NK-92 (cell line): Measurements from ENCODE around the gene ETNPPL.
"Not testable (repeated sequence)": the region's sequence is repeated elsewhere in the genome, so short reads cannot be mapped to it uniquely, and the experiment has no call there.

Source experiments
- DNase-seq: peaks from one replicate; lab custom pipeline; 2025; ENCODE audit not compliant: unreplicated experiment; lab: John Stamatoyannopoulos, UW

The ETNPPL gene

DNA sequence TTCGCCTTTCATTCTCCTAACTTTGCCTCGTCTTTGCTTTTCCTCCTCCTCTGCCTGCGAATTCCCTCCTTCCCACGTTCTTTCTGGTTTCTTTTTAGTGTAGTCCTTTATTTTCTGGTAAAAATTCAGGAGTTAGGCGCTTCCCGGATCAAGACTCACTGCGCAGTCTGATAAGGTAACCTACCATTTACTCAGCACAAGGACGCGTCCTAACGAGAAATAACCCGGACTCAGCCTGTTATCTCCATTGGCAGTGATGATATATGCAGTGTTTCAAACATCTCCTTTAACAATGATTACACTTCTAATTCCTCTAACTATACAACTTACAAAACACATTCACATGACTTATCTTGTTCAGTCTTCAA lies 357 bp upstream of the ETNPPL start:
- no peak for DNase-seq

DNA sequence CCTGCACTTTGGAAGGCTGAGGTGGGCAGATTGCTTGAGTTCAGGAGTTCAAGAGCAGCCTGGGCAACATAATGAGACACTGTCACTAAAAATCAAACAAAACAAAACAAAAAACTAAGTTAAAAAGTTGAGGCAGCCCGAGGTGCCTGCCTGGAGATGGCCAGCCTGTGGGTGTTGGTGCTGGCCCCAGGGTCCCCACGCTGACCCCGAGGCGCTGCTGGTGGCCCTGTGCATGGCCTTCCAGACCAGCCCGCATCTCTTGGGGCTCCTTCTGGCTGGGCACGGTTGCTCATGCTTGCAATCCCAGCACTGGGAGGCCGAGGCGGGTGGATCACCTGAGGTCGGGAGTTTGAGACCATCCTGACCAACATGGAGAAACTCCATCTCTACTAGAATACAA lies 4.4 kb downstream of the ETNPPL start:
- DNase-seq, result no peak

DNA sequence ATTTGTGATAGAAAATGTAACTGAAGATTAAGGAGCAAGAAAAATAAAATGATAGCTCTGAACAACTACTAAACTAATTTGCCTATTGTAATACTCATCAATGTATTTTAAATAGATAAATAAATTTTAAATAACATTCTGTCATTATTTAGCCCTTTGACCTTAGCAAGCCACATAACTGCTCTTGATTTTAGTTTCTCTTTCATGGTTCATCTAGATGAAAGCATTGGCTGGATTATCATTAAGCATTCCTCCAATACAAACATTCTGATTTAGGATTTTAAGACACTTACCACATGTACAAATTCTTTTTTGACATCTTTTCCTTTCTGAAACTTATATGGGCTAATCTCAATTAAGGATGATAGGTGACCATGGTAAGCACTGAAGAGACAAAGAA lies 8.5 kb downstream of the ETNPPL start:
- no peak for DNase-seq

DNA sequence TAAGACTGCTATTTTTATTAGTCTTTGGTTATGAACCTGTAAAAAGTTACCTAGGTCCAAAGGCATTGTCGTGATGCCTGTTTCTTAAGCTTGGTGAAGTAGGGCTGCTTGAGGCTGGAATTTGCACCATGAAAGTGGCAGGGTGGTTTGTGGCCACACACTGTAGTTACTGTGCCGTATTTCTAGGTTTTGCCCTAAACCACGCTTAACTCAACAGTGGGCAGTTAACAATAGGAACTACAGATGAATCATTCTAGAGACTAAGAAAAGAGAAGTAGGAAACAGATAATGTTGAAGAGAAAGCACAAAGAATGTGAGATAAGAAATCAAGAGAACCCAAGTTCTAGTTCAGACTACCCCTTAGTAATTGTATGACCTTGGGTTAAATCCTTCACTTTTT lies 11.5 kb downstream of the ETNPPL start:
- DNase-seq, result no peak

DNA sequence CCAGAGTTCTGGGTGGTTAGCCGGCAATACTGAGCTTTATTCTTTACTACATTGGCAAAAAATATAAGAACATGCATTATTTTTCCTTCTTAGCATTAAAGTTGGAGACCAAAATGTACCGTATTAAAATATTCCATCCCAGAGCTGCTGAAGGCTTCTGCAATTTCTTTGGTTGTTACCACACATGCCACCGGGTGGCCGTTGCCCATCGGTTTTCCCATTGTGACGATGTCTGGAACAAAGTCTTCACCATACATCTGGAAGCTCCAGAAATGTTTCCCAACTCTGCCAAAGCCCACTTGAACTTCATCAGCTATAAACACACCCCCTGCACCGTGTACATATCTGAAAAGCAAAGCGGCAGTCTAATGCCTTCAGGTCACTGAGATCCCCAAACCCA lies 13.7 kb downstream of the ETNPPL start:
- DNase-seq, result no peak

DNA sequence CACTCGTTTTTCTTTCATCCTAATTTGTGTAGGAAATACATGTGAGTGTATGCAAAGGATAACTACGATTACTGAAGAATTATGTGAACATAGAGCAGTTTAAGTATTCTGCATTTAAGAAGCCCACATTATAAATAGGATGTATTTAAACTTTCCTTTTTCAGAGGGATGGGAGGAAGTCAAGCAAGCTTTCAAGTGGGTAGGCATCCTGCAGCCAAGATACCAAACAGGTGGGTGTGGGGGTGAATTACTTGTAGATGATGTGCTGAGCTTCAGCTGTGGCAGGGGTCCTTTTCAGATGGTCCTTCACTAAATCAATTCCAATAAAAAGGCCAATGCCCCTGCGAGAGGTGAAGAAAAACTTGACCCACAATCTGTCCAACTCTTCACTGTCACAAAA lies 16.3 kb downstream of the ETNPPL start:
- DNase-seq, result no peak

DNA sequence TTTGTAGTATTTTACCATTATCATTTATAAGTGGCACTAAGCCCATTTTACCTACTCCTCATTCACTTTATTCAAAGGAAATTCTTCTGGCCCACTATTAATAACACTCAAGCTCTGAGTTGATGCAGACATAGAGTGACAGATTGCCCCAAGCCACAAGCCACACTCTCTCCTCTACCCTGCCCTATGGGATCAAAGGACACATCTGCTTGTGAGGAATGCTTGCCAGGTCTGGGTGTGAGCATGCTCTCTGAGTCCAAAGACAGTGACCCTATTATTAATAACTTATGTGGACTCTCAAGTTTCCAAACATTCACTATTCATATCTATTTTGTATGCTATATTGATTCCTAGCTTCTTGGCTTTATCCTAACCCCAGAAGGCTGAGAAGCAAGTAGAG lies 18.5 kb downstream of the ETNPPL start:
- no peak for DNase-seq

DNA sequence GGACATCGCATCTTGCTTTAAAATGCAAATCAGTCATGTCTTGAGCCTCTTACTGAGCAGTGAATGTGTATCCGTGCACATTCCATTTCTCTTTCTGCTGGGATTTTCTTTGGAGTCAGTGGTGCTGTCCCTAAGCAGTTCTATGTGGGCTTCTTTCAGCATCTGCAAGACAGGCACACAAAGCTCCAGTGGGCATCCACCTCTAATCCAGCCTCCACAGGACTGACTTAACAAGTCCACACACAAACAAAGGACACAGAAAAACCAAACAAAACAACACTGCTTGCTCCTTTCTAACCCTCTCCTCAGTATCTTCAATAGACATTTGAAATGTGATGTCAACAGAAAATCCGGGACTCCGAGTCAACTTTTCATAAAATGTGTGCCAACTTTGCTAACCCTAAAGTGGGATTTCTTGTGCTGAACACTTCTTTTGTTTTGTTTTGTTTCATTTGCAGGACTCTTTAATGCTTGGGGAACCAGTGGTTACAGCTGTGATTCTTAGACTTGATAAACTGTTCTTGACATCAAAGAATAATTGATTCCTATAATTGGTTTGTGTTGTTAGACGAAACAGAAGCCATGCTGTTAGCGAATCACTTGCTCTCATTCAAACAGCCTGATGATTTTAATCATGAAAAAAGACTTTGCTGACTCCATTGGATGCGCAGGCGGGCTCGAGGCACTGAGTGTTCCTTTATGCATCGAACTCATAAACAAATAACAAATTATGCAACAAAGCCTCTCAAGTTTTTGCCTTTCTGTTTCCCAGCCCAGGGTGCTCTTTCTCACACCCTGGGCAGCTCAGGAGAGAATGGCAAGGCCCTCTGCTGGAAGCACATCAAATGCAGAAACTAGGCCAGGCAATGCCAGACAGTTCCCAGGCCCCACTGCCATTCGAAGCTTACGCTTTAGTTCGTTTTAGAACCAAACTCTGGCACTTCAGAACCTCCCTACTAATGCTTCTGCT lies 20.1 kb downstream of the ETNPPL start:
- DNase-seq, result no peak

DNA sequence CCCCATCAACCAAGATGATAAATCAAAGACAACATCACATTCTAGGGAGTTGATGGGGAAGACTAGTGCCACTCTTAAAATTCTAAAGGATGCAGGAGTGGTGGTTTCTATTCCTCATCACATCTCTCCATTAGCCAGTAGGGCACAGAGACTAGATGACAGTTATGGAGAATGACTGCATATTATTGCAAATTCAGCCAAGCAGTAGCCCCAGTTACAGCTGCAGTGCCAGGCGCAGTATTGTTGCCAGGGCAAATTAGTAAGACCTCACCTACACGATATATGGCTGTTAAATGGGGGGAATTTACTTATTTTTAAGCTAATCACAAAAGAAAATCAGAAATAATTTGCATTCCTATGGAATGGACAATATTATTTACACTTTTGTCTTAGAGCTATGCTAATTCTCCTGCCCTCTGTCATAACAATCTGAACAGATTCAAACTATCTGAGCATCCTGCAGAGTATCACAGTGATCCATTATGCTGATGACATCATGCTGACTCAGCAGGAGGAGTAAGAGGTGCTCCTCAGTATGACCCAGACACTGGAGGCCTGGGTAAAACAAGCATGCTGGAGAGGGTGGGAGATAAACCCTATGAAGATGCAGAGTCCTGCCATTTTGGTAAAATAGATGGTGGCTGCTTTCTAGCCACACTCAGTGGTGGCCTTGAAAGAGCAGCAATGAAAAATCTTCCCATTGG lies 24.7 kb downstream of the ETNPPL start:
- DNase-seq, result no peak

DNA sequence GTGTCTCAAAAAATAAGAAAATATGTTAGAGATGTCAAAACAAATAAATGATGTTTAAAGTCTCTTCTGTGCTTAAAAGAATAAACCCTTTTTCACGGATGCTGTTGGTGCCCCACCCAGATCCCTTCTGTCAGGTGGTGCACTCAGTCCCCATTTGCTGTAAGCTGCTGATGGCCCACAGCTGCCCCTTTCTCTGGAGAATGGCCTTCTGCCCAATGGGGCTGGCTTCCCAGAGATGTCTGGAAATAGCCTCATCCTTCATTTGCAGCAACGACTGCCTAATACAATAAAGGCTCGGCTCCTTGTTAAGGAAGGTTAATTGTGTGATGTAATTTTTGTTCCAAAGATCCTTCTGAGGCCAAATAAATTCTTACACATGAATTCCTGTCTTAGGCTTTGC lies 31.8 kb downstream of the ETNPPL start:
- no peak for DNase-seq

DNA sequence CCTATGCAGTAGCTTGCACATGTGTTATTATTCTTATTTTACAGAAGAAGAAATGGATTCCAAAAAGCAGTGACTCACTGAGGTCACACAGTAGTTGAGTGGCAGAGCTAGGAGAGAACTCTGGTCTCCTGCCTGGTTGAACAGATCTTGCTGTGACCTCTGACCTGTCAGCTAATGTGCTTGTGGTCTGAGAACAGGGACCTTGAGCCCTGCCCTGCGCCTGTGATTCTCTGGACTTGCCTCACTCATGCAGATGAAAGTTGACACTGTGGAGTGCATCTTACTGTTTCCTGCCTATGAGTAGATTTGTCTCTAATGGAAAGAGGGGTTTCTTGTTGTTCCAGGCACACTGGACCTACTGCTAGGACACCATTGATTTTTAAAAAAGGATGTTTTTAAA lies 32.3 kb downstream of the ETNPPL start:
- no peak for DNase-seq

DNA sequence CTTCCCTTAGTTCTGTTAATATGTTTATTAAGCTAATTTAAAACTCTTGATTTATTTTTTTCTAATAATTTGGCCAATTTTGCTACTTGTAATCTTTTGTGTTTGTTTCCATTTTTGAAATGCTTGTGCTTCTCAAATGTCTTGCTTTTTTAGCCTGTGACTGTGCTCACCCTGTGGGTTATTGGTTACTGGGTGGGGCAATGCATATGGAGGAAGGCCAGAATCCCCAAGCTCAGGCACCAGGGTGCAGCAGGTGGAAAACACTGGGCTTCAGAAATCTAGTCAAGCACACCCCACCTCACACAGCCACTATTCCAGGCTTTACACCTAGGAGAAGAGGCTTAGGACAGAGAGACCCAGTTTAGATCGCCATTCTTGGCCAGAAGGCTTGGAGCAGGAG lies 33.1 kb downstream of the ETNPPL start:
- DNase-seq, result no peak

DNA sequence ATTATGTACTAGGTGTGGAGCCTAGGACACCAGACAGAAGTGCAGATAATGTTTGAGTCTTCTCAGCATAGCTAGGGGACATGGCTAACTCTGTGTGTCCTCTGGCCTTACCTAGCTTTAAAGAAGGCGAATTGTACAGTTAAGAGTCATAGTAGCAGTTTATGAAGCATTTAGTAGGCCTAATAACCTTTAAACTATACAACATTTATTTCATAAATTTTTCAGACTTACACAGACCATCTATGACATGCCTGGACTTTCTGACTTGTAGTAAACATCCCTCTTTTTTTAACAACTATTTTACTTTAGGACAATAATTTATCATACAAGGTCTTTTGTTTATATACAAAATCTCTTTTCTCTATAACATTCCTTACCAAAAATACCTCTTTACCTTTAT lies 37.4 kb downstream of the ETNPPL start:
- DNase-seq, result no peak

DNA sequence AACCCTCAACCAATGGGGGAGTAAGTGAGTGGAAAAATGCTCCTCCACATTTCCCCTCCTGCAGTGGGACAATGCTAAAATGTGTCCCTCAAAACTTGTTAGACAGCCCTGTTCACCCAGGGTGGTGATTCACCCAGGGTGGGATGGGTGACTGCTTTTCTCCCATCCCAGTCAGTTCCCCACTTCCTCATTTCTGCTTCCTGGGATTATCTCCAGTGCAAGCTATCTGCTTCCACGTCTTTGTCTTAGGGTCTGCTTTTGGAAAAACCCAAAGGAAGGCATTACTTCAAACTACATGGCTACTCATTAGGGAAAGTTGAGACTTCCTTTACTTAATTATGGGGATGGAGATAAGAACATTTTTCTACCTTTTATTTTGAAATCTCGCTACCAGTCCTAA lies 45.5 kb downstream of the ETNPPL start:
- DNase-seq, result no peak

DNA sequence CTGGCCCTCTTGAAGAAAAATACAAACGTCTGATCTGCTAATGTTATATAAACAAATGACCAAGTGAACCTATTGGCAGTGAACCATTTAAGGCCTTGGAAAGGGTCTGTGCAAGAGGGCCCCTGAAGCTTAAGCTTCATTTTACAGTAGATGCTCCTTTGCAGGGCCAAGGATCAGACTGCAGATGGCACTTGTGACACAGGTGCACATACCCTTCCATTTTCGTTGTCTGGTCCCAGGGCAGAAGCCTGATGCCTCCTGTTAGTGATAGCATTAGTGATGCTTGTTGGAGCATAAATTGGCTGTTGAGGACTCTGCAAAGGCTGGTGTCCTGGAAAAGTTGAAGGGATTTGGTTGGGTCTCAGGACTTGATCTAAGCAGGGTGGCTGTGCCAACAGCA lies 46.5 kb downstream of the ETNPPL start:
- DNase-seq, result no peak

DNA sequence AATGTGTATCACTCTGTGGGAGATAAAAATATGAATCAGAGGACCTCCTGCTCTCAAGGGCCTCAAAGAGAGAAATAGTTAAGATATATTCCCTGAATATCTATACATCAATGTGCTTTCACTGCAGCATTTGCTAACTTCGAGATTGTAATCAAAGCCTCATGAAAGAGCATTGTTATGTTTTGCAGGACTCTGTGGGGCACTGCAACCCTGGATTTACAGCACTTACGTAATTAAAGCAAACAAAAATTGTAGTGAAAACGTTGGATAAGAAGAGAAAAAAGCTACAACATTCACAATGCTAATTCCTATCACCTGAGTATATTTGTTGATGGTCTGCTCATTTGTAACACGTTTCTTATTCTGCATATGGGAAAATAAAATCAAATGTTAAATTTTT lies 48.0 kb downstream of the ETNPPL start:
- no peak for DNase-seq

DNA sequence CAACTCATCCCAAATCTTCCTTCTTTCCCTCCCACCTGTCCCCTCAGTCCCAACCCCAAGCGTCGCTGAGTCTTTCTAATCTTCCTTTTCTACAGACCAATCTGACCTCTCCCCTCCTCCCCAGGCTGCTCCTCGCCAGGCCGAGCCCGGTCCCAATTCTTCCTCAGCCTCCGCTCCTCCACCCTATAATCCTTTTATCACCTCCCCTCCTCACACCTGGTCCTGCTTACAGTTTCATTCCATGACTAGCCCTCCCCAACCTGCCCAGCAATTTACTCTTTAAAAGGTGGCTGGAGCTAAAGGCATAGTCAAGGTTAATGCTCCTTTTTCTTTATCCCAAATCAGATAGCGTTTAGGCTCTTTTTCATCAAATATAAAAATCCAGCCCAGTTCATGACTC lies 52.3 kb downstream of the ETNPPL start:
- DNase-seq, result not testable (repeated sequence)

DNA sequence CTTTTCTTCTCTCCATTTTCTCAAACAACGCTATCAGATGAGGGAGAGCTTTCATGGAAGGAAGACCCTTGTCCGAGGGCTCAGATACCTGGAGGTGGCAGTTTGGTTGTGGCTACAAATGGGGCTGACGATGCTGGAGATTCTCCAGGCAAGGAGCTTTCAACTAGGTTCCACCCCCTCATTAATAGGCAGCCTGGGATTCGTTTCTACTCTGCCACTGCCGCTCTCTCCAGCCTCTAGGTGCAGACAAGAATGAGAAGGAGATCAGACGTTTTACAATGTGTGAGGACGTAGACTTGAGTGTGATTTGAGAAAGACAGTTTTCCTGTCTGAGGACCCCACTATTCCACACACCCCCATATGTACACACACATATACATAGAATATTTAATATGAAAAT lies 53.1 kb downstream of the ETNPPL start:
- no peak for DNase-seq

DNA sequence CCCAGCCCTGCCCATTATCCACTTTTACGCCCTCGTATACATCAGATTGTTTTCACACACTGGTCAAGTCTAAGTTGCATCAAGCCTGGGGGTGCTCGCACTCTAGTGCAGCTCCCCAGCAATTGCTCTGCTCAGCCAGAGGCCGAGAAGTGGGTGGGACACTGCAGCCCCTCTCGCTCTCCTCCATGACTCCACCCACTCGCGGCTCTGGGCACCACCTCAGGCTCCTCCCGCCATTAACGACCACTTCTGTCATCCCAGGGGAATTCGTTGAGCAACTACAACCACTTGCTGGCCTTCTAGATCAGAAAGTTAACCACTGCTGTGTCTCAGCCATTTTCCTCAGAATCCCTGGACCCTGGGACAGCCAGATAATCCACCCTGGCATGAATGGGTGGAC lies 53.6 kb downstream of the ETNPPL start:
- DNase-seq, result no peak

DNA sequence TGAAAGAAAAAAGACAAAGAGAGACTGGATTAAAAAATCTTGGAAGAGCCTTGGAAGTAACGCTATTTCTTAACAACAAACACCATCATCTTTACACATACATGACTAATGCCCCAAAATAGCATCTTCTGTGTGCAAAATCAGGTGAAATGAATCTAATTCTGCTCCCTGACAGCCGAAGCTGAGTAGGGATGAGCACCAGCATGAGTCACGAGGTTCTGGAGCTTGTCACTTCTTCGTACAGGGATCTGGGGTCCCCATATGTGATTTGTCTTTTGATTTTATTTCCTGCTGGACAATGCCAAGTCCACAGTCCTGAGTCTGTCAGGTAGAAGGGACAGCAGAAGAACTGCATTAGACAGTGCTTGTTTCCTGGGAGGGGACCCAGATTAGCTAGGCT lies 56.6 kb downstream of the ETNPPL start:
- DNase-seq, result no peak

DNA sequence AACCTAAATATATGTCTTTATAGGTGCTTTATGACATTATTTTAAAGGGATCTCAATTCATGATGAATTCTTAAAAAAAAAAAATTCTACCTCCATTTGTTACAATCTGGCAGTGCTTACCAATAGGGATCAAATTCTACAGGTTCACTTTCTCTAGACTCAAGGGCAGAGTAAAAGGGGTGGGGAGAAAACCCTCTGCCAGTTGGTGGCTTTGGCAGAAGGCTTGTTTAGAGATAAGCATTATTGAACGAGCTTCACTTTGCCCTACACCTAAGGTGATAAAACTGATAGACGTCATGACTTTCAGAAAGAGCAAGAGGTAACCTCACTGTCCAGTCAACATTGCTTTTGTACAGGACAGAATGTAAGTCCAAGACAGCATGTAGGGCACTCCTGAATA lies 58.9 kb downstream of the ETNPPL start:
- DNase-seq, result no peak

DNA sequence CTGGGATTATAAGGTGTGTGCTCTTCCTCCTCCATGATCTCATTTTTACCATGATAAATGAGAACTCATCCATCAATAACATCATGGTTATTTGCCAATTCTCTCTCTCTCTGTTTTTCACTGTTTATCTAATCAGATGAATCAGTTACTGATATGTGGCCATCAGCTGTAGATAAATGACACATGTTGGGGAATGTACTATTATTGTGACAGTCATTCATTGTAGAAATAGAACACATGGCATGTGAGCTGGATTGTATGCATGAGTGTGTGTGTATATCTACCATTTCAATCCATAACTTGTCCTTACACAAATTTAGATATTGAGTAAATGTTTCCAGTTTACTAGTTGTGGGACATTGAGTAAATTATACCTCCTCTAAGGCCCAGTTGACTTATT lies 59.5 kb downstream of the ETNPPL start:
- DNase-seq, result no peak

DNA sequence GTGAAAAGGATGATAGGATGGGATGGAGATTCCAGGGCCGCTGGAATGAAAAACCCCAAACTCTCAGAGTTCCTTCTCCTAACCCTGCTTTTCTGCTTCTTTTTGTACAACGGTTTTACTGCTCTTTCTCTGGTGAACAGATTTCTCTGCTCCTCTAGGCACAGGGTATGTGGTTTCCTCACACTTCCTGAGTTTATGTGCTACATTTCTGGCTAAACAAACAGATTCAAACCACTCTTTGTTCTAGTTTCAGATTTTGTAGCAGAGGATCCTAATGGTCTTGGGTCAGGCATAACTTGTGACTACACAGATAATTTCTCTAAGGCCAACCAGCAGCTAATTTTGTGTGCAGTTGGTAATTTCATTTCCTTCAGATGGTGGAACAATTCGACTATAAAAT lies 59.9 kb downstream of the ETNPPL start:
- DNase-seq, result no peak
